SIG-M5 (cell line): ENCODE measurements around the gene TULP4.

Source experiments
- DNase-seq: peaks from one replicate; lab custom pipeline; 2025; lab: John Stamatoyannopoulos, UW

The TULP4 gene

DNA sequence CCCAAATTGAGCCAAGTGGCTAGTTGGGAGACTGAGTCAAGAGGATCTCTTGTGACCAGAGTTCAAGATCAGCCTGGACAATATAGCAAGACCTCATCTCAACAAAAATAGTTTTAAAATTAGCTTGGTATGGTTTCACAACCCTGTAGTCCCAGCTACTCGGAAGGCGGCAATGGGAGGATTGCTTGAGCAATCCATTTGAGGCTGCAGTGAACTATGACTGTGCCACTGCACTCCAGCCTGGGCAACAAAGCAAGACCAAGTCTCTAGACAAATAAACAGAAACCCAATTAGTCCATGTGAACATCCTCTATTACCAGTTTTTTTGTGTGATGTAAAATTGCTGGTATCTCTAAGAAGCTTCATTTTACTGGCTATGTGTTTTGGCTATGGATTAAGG lies 106.2 kb downstream of the TULP4 start:
- no peak for DNase-seq

DNA sequence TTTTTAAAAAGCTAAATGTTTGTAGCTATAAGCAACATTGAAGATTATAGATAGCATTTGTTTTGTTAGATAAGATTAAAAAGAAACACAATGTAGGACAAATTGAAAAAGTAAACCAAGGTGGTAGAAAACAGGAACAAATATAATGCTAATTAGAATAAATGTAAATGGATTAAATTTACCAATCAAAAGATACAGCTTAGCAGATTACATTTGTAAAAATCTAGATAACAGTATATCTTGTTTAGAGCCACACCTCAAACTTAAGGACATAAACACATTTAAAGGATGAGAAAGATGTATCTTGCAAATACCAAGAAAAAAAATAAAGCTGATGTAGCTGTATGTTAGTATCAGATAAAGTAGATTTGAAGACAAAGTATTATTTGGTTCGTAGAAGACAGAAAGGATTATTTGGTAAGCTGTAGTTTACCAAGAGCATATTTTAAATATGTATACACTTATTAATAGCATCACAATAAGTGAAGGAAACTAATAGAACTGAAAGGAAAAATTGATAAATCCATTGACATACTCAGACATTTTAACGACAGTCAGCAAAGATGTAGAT lies 107.2 kb downstream of the TULP4 start:
- no peak for DNase-seq

DNA sequence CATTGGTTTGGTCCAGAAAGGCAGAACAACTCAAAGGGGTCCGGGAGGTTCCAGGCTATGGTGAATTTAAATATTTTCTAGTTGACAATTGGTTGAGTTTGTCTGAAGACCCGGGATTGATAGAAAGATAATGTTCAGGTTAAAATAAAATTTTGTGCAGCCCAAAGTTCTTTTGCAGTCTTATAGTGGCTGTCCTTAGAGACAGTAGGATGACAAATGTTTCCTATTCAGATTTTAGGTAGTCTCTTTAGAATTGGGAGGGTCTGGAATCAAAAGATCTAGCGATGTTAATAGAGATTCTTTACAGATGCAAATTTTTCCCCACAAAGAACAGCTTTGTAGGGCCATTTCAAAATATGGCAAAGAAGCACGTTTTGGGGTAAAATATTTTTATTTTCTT lies 109.1 kb downstream of the TULP4 start:
- no peak for DNase-seq

DNA sequence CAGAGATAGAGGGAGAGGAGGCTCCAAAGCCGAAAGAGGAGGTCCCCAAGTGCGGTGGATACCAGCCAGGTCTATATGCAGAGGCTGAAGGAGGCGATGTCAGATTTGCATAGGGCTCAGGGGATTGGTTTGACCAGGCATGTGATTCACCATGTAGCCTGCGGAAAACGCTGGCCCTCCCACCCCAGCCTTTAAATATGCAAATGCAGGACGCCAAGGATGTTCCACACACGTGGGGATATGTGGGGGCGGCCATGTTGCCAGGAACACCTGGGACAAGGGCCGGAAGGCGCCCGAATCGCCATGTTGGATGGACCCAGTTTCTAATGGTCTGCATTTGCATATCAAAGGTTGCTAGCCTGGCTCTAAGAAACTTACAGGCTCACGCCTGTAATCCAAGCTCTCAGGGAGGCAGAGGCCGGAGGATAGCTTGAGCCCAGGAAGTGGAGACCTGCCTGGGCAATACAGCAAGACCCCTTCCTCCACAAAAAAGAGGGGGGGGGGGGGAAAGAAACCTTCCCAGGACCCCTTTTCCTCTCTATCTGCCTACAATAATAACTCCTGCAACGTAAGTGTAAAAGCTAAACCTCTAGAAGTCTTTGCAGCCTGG lies 110.5 kb downstream of the TULP4 start:
- DNase-seq, result no peak

DNA sequence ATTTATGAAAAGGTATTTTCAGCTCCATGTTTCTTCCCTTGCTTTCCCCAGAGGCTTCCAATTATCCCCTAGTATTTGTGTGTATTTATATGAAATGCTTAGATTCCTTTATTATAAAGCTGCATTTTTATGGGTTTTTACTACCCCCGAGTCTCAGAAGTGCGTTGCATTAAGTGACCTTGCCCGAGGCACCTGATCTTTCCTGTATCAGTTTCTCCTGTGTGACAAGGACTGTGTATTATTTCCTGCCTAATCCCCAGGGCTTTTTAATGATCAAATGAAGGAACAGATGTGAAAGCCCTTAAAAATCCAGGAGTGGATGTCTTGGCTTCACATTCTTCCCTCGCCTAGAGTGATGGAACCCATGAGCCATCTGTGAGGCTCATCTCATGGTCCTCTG lies 118.8 kb downstream of the TULP4 start:
- no peak for DNase-seq

DNA sequence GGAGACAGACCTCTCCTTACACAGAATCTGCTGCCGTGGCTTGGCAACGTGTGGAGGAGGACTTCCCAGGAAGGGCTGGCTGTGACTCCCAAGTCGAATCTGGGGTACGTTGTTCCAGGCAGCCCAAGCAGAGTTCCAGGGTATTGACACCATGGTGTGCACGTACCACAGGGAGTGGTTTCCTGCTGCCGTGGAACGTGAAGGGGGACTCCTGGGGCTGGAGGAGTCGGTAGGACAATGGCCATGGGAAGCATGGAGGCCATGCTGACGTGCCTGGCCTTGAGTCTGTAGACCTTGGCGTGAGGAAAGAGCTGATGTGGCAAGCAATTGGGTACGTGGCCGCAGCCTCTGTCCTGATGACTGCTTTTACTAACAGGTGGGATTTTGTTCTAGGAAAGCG lies 119.3 kb downstream of the TULP4 start:
- no peak for DNase-seq

DNA sequence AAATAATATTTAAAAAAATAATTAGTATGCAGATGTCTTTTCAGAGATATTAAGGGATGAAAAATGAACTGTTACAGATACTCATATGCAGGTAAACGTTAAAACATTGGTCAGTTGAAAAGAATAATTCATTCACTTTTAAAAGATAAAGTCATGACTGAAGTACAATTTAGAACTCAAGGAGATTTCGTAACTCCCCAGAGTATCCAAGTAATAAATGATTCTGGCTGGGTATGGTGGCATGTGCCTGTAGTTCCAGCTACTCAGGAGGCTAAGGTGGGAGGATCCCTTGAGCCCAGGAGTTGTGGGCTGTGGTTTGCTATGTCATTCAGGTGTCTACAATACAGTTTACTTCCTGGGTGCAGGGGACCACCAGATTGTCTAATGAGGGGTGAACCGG lies 125.3 kb downstream of the TULP4 start:
- no peak for DNase-seq

DNA sequence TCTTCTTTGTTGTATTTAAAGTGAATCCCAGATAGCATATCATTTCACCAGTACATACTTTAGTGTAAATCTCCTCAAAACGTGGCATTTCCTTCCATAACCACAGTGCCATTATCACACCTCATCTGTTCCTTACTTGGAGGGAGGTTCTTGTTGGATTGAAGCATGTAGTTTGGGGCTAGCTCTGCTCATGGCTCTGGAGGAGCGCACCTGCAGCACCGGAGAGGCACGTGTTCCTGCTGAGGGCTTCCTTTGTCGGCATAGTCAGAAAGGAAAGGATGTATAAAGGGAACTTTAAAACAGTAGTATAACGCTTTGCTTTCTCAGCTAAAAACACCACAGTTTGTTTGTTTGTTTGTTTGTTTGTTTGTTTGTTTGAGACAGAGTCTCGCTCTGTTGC lies 126.0 kb downstream of the TULP4 start:
- DNase-seq, result no peak

DNA sequence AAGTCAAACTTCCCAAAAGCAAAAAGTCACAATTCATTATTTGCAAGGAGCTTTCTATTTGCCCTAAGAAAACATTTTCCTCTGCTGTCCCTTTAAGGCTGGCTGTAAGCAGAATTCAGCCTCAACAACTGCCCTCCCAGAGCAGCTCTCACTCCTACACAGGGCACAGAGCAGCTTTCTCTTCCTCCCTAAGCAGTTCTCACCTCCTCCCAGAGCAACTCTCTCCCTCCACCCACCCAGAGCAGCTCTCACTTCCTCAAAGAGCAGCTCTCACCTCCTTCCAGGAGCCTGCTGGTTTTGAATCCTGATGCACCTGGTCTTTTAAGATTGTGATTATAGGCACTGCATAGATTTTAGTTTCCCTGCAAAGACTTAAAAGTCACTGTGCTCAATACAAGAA lies 127.0 kb downstream of the TULP4 start:
- DNase-seq, result no peak

DNA sequence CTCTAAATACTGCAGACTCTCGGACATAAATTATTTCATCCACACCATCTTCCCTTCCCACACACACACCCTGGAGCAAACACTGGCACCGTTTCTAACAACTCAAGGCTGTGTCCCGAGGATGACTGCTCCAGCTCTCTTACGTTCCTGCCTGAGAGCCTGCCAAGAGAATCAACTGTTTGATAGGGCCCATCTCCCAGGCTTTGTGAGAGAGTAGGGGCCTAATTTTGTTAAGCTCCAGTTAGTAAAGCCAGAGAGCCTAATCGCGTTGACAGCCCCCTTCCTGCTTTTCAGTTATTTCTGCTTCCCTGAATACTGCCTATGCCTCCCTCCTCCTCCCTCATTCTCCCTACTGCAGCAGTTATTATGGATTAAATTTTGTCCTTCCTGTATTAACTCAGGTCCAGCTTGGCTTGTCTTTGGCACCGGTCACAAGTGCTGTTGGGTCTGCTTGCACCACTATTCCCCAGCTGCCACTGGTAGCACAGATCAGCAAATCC lies 129.5 kb downstream of the TULP4 start:
- no peak for DNase-seq

DNA sequence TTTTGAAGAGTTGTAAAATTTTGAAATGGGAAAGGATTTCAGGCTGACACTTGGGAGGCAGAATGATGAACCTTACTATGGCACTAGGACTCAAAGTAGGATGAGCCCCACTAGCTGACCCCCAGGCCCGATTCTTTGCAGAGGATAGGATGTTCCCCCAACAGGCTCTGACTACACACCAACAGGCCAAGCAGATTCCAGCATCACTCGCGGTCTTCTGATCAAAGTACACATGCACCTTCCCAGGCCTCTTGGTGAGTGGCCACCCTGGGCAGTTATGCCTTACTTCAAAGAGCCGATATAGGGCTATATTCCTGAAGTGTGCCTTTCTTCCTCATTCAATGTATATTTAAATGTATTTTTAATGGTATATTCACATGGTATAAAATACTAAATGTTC lies 130.0 kb downstream of the TULP4 start:
- DNase-seq, result no peak

DNA sequence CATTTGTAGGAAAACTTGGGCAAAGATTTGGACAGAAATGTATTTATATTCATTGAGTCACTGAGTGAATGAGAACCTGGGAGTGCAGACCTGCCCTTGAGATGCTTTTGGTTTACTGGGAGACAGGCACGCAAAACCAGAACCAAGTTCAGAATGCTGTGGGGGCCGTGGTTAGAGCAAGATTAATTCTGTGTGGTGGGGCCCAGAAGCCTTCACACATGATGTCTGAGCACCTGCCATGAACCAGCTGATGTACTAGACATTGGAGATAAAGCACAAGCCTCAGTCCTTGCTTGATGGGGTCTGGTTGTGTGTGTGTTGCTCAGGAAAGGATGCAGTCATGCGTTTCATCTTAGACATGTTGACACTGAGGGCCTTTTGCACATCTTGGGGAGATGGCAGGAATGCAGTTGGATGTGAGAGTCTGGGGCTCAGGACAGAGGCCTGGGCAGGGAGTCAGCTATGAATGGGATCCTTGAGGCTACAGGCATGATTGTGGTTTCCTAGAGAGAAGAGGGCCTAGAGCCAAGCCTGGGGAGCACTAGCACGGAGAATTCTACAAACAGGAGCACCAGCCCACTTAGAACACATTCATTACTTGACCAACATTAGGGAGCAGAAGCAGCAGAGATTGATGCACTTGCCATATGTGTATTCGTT lies 133.3 kb downstream of the TULP4 start:
- DNase-seq, result no peak

DNA sequence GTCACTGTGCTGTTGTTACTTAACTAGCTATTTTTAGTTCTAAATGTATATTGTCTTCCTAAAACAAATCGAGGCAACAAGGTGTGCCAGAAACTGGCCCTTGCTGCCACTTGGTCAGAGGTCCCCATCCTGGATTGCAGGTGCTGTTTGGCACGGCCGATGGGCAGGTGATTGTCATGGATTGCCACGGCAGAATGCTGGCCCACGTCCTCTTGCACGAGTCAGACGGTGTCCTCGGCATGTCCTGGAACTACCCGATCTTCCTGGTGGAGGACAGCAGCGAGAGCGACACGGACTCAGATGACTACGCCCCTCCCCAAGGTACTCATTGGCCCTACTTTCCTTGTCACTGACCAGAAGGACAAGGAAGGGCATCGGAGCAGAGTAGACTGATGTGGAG lies 136.6 kb downstream of the TULP4 start:
- DNase-seq, result no peak

DNA sequence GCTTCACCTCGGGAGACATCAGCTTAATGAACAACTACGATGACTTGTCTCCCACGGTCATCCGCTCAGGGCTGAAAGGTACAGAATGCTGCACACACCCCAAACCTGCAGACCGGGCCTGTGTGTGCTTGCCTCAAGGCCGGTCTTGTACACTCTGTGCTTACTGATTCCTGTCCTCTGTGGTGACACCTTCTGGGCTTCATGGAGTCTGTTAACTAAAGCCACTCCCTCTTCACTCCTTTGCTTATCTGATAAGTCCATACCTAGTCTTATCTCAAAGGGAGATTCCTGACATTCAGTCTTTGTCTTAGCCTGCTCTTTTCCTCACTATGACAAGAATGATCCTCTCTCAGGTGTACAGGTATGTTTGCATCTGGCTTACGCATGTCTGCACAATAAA lies 139.9 kb downstream of the TULP4 start:
- no peak for DNase-seq

DNA sequence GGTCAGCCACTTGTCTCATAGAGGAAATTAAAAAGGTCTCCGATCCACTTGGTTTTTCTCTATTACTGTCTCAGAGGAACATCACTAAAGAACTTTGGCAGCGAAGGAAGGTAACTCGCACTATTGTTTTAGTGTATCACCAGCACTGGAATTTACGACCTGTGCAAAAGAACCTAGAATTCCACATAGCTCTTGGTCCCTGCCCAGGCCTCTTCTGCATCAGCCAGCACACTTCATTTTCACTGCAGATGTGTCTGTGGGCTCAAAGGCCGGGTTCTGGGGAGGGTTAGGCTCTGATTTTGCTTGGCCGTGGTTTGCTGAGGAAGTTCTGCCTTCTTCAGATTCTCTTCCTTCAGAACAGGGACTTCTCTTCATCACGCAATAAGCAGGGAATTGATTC lies 144.9 kb downstream of the TULP4 start:
- no peak for DNase-seq

DNA sequence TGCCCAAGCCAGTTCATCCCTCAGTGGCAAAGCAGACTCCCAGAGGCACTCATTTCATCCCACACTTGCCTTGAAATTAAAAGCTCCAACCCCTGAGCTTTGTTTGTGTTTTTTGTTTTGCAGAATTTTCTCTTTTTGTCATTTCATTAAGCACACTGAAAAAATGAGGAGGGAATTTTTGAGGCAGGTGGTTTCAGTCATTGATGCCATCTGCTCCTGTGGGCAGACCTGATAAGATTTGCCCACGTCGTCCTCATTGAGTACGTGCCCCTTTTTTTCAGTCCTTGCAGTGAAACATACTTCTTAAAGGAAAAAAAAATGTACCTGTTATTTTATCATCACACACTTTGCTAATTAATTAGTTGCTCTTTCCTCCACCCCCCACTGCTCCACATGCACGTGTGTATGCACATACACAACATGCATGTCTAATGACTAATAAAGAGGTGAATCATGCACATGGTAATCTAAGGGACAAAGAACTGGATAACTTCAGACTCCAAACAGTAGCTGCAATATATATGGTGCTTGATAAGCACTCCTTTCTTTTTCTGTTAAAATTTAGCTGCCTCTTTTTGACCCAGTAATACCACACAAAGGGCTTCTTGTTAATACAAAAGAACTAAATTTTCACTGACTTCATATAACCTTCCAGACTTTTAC lies 145.5 kb downstream of the TULP4 start:
- no peak for DNase-seq

DNA sequence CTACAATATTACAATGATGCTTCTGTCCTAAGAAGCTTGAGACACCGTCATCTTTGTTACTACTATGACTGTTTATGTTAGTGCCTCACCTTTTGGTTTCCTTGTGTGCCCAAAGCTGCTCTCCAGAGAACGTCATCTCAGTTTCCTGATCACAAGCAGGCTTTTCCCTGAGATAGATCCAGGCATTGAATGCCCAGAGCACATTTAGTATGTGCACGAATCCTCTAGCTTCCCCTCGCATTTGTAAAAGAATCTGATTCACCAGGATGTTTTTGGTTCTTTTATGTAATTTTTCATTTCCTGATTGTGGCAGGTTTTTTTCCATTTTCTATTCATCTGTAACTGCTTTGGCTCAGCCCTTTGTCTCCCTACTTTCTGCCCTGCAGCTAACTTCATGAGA lies 147.5 kb downstream of the TULP4 start:
- DNase-seq, result no peak

DNA sequence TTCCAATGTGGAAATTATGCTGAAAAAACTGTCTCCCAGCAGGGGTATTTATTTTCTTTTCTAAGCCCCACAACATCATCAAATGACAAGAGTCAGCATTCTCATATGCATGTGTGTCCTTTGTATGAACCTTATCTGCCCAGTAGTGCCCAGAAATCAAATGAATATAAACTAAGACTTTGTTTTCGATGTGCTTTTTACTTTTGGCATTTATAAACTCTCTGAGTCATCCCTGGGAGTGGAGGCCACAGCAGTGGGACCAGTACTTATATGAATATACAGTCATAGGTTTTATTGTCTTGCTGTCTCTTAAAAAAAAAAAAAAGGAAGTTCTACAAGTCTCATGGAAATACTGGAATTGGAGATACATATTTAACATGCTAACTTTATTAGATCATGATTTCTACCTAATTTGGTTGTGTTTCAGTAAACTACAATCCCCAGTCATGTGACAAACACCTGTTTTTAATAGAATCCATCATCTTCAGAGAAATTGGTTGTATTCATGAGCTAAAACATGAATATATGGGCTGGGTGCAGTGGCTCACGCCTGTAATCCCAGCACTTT lies 148.4 kb downstream of the TULP4 start:
- DNase-seq, result no peak

DNA sequence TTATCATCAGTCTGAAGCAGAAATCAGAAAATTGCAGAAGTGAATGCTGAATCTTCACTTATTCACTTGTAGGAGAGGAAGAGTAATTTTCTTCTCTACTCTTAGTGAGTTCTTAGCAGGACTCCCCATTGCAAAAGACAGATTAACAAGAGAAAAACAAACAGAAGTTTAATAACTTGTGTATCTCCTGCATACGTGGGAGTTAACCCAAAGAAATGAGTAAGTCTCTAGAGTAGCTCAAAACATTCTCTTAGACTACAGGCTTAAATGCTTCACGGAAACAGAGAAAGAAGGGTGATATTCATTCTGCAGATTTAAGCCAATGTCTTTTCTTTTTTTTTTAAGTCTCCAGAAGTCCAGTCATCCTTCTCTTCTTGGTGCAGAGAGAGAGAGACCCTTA lies 149.7 kb downstream of the TULP4 start:
- no peak for DNase-seq

DNA sequence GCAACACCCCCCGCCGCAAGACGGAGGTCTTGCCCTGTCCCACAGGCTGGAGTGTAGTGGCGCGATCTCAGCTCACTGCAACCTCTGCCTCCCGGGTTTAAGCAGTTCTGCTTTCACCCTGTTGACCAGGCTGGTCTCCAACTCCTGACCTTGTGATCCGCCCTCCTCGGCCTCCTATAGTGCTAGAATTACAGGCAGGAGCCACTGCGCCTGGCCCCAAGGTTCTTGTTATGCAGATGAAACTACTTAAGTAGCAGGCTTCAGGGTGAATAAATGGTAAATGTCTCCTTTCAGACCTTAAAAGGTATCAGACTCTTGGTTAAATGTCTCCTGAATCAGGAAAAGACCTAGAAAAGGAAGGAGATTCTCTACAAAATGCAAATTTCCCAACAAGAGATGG lies 152.2 kb downstream of the TULP4 start:
- DNase-seq, result no peak

DNA sequence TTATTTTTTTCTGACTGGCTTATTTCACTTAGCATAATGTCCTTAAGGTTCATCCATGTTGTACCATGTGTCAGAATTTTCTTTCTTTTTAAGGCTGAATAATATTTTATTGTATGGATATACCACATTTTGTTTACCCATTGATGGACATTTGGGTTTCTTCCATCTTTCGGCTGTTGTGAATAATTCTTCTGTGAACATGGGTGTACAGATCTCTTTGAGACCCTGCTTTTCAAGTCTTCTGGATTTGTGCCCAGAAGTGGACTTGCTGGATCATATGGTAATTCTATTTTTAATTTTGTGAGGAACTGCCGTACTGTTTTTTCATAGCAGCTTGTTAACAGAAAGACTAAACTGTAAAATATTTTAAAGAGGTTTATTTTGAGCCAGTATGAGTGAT lies 153.0 kb downstream of the TULP4 start:
- no peak for DNase-seq

DNA sequence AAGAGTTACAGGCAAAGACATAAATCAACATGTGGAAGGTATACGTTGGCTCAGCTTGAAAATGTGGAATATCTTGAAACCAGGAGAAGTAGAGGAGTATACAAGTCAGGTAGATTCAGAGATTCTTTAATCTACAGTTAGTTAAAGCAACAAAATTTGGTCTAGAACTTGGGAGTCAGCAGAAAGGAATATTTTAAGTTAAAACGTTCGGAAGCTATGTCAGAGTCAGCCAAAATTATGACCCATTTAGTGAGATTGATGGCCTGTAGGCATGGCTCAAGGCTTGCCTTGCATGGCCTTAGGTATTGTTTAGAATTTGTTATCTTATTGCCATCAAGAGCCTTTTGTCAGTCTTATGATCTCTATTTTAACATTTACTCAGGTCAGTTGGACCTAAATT lies 153.5 kb downstream of the TULP4 start:
- no peak for DNase-seq

DNA sequence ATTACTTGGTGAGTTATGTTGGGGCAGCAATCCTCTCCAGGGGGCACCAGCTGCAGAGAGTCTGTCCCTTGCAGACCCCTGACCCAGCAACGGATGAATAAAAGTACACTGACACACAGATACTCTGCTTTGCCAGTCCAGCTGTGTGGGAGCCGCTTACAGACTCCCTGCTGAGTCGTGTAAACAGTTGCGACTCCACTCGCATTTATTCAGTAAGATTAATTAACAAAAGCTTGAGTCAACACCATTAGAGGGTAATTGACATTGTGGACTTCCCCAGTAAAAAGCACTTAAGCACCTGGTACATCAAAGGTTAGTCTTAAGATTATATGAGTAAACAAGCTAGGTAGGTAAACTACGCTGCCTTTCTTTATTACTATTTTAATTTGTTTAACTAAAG lies 155.7 kb downstream of the TULP4 start:
- no peak for DNase-seq
